Globus pallidus (tissue), 1 donor: ENCODE results near the gene ACVR1.
"Not testable (repeated sequence)": the region's sequence is repeated elsewhere in the genome, so short reads cannot be mapped to it uniquely, and the experiment has no call there.

Experiments
- DNase-seq: peaks from one replicate; pipeline ENCODE4 v3.0.0-alpha.2; 2015; ENCODE audit warnings: low spot score

Gene ACVR1

DNA sequence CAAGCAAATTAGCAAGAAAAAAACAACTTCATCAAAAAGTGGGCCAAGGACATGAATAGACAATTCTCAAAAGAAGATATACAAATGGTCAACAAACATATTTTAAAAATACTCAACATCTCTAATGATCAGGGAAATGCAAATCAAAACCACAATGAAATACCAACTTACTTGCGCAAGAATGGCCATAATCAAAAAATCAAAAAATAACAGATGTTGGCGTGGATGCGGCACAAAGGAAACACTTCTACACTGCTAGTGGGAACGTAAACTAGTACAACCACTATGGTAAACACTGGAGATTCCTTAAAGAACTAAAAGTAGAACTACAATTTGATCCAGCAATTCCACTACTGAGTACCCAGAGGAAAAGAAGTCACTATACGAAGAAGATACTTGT is 119.7 kb downstream of the ACVR1 start:
- DNase-seq = not testable (repeated sequence)

GRCh38 chr2:157751462-157752058 is 124.6 kb downstream of the ACVR1 start:
- DNase-seq = no peak

- no peak for DNase-seq
Observed at GRCh38 chr2:157749684-157750083, 126.4 kb downstream of the ACVR1 start.

GRCh38 chr2:157748371-157749142 is 127.6 kb downstream of the ACVR1 start:
- DNase-seq = no peak

GRCh38 chr2:157747695-157748370 is 128.3 kb downstream of the ACVR1 start:
- no peak for DNase-seq

- no peak for DNase-seq
Observed at GRCh38 chr2:157747280-157747679, 128.8 kb downstream of the ACVR1 start.

- DNase-seq = no peak
Observed at GRCh38 chr2:157746234-157746950, 129.7 kb downstream of the ACVR1 start.

DNA sequence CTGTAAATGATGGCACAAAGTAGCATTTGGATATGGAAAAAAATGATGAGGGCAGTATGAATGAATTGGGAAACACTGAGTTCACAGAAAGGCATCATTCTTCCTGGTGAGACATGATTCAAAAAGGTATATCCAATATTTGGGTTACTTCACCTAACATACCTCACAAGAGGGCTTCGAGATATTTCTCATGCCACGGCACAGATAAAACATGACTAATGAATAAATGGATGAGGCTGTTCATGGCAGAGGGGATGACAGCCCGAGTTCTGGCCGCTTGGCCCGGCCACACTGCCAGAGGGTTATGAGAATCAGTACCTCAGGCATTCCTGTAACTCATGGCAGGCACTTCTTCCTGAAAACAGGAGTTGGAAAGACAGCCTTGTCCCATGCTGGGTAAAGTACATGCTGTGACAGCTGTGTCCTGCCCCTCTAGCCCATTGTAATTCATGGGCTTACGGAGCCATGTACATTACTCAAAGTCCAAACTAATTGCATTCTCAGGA is 131.5 kb downstream of the ACVR1 start:
- no peak for DNase-seq

- no peak for DNase-seq
Observed at GRCh38 chr2:157743051-157743450, 133.1 kb downstream of the ACVR1 start.

GRCh38 chr2:157741819-157742484 is 134.2 kb downstream of the ACVR1 start:
- DNase-seq = no peak

- no peak for DNase-seq
Observed at GRCh38 chr2:157737656-157738055, 138.5 kb downstream of the ACVR1 start.

DNA sequence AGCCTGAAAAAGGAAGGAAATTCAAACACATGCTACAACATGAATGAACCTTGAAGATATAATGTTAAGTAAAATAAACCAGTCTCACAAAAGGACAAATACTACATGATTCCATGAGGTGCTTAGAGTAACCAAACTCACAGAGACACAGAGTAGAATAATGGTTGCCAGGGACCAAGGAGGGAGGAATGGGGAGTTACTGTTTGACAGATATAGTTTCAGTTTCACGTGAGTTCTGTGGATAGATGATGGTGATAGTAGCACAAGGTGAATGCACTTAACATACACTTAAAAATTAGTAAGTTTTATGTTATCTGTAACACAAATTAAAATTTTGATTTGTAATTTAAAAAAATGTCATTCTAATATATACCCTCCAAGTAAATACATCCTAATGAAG is 140.6 kb downstream of the ACVR1 start:
- DNase-seq = no peak

DNA sequence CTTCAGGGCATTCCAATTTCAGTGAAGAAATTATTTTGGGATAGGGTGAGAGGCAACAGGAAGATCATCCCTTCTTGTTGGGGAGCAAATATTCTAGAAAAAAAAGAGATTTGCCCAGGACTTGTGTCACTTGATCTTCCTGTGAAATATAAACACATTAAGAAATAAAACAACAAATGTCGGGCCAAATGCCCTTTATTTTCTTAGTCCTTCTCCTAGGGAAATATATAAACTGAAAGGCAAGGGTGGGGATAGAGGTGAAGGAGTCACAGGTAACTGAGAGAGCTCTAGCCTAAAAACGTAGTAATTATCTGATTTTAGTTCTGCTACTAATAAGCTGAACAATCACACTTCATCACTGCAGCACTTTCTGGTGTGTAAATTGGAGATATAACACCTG is 142.9 kb downstream of the ACVR1 start:
- DNase-seq = no peak

- no peak for DNase-seq
Observed at GRCh38 chr2:157732596-157732995, 143.5 kb downstream of the ACVR1 start.

DNA sequence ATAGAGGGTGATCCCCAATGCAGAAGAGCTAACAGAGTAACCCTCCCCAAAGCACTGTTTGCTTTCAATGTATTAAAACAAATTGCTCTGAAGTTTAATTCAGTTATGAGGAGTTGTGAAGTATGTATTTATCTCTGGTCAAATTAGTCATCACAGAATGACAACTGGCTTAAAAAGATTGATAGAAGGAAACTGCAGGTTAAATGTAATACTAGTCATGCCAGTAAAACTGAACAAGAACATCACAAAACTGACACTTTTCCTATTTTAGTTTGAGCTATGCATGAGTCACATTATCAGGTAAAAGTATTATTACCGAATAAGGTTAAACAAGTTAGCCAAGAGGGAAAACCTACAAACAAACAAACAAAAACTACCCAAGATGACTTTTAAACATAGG is 148.4 kb downstream of the ACVR1 start:
- DNase-seq = no peak

DNA sequence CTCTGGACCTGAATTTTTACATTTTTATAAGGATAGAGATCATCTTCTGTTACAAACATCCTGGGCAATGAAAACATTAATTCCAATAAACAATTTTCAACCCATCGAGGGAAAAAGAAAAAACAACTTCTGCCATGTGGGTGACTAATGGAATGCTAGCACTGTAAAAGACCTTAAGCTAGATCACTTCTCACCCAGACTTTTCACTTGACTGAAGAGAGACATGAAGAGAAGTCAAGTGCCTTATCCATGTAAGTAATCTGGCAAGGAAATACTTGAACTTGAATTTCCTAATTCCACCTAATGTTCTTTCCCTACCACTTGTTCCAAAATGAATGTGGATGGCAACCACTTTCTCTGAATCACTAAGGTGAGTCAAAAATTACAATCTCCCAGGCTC is 149.2 kb downstream of the ACVR1 start:
- DNase-seq = no peak

- no peak for DNase-seq
Observed at GRCh38 chr2:157725846-157726245, 150.3 kb downstream of the ACVR1 start.

DNA sequence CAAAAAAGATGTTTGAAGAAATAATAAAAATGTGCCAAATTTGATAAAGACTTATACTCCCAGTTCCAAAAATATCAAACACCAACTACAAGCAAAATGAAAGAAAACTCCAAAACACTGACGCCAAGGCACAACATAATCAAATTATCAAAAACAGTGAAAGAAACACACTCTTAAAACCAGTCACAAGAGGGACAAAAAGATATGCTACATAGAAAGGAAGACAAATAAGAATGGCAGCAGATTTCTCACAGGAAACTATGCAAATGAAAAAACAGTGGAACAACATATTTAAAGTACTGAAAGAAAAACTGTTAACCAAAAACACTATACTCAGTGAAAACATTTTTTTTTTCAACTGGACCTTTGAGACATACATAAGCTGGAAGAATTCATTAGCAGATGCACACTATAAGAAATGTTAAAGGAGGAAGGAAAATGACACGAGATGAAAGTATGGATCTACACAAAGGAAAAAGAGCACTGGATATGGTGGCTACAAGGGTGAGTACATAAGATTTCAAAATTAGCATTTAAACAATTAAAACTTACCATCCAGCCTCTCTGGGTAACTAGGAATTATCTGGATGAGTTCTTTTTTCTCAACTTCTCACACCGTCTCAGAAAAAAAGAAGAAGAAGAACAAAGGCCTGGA is 153.4 kb downstream of the ACVR1 start:
- no peak for DNase-seq

DNA sequence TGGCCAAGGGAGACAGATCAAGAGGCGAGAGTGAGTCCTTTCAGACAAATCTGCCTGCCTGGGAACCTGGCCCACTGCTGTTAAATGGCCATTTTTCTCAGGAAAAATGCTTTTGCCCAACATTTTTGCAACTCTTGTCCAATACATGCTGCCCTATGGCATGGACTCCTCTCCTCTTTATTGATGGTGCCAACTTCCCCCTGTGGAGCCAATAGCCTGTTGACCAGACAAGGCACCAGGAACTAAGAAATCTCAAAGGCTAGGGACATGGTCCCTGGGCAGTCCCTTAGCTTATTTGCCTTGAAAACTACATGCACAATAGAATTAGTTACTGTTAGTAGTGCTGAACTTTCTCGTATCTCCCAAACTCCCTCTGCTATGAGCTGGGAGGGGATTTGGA is 155.6 kb downstream of the ACVR1 start:
- DNase-seq = no peak

DNA sequence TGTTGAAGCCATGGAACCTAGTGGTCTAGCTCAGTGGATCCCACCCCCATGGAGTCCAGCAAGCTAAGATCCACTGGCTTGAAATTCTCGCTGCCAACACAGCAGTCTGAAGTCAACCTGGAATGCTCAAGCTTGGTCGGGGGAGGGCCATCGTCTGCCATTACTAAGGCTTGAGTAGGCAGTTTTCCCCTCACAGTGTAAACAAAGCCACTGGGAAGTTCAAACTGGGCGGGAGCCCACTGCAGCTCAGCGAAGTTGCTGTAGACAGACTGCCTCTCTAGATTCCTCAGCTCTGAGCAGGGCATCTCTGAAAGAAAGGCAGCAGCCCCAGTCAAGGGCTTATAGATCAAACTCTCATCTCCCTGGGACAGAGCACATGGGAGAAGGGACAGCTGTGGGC is 171.5 kb downstream of the ACVR1 start:
- not testable (repeated sequence) for DNase-seq

DNA sequence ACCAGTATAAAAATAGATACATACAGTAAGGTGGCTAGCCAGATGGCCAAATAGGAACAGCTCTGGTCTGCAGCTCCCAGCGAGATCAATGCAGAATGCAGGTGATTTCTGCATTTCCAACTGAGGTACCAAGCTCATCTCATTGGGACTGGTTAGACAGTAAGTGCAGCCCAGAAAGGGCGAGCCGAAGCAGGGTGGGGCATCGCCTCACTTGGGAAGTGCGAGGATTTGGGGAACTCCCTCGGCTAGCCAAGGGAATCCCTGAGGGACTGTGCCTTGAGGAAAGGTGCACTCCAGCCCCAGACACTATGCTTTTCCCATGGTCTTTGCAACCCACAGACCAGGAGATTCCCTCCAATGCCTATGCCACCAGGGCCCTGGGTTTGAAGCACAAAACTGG is 172.0 kb downstream of the ACVR1 start:
- not testable (repeated sequence) for DNase-seq
